SK-N-SH (cell line): ENCODE measurements around the gene TMEM88. TPM values are rescaled to one million over a fixed set of nuclear protein-coding genes. Genes with fewer than 3 reads are reported as not detected.

ENCODE experiments used
- CTCF ChIA-PET: fragments of 300-600, 350-600 bp; formaldehyde crosslinking; extraction: SDS; loops from one replicate; lab custom pipeline; 2021; lab: Yijun Ruan, JAX
- POLR2A ChIA-PET: fragments of 350-600 bp; sonication (Branson Sonifier 250); formaldehyde crosslinking; extraction: SDS; loops from one replicate; lab custom pipeline; 2020; ENCODE audit warnings: antibody characterized with exemption, inconsistent platforms; lab: Yijun Ruan, JAX
- DNase-seq: peaks from one replicate; pipeline ENCODE4 v3.0.0; 2012
- H2AFZ ChIP-seq: fragments of 200-600 bp; sonication (generic); 2 replicates; pipeline ENCODE4 v1.8.1; 2016; ENCODE audit warnings: antibody characterized with exemption, mild to moderate bottlenecking, low read depth
- H3F3A ChIP-seq: fragments of 200-600 bp; sonication (generic); replicated peaks from 2 replicates; pipeline ENCODE3; 2016; ENCODE audit warnings: antibody characterized with exemption, mild to moderate bottlenecking; ENCODE audit not compliant: insufficient read depth
- H3K27ac ChIP-seq, 2 experiments: fragments of 200-500 bp in 1 of 2; fragments of 200-600 bp in 1 of 2; sonication (Bioruptor generic) in 1 of 2; sonication (generic), shearing (Covaris generic) in 1 of 2; 2 replicates each; pipeline versions ENCODE4 v1.5.1 to v1.6.1; 2014 to 2016; ENCODE audit warnings: low read depth in 2 of 2, inconsistent platforms in 1 of 2, low read length in 1 of 2, mild to moderate bottlenecking in 1 of 2, mixed read lengths in 1 of 2
- H3K27me3 ChIP-seq: fragments of 200-600 bp; sonication (generic), shearing (Covaris generic); 2 replicates; pipeline ENCODE4 v1.6.1; 2016; ENCODE audit warnings: mixed run types; ENCODE audit not compliant: insufficient read depth
- H3K36me3 ChIP-seq, 2 experiments: fragments of 200-500 bp in 1 of 2; fragments of 200-600 bp in 1 of 2; sonication (Bioruptor generic) in 1 of 2; sonication (generic) in 1 of 2; replicated peaks in 1 of 2; 2 replicates each; pipeline versions ENCODE3 to v1.5.1; 2014 to 2016; ENCODE audit warnings: low read length in 1 of 2, mild to moderate bottlenecking in 1 of 2; ENCODE audit not compliant: insufficient read depth in 2 of 2, control insufficient read depth in 1 of 2
- H3K4me1 ChIP-seq, 2 experiments: fragments of 200-500 bp in 1 of 2; fragments of 200-600 bp in 1 of 2; sonication (Bioruptor generic) in 1 of 2; sonication (generic), shearing (Covaris generic) in 1 of 2; 2 replicates each; pipeline versions ENCODE4 v1.5.1 to v1.6.1; 2014 to 2016; ENCODE audit warnings: low read depth in 1 of 2, low read length in 1 of 2, mixed run types in 1 of 2; ENCODE audit not compliant: insufficient read depth in 2 of 2, control insufficient read depth in 1 of 2
- H3K4me2 ChIP-seq: fragments of 200-600 bp; sonication (generic), shearing (Covaris generic); 2 replicates; pipeline ENCODE4 v1.6.1; 2017; ENCODE audit warnings: mixed run types
- H3K4me3 ChIP-seq, 2 experiments: fragments of 200-500 bp in 1 of 2; fragments of 200-600 bp in 1 of 2; sonication (Bioruptor generic) in 1 of 2; sonication (generic), shearing (Covaris generic) in 1 of 2; 2 replicates each; pipeline versions ENCODE4 v1.5.1 to v1.8.1; 2014 to 2016; ENCODE audit warnings: low read depth in 2 of 2, inconsistent platforms in 1 of 2, low read length in 1 of 2, mild to moderate bottlenecking in 1 of 2, mixed read lengths in 1 of 2, moderate library complexity in 1 of 2
- H3K79me2 ChIP-seq: fragments of 200-600 bp; sonication (generic); 2 replicates; pipeline ENCODE4 v1.8.1; 2017; ENCODE audit warnings: mild to moderate bottlenecking; ENCODE audit not compliant: insufficient read depth
- H3K9ac ChIP-seq: fragments of 200-600 bp; sonication (generic); 2 replicates; pipeline ENCODE4 v1.6.1; 2017; ENCODE audit warnings: mixed run types
- H3K9me2 ChIP-seq: fragments of 200-600 bp; sonication (generic); 2 replicates; pipeline ENCODE4 v1.6.1; 2017; ENCODE audit warnings: mixed run types
- H3K9me3 ChIP-seq: fragments of 200-600 bp; sonication (generic); 2 replicates; pipeline ENCODE4 v1.6.1; 2017; ENCODE audit warnings: mixed run types, mild to moderate bottlenecking, moderate library complexity
- H4K20me1 ChIP-seq: fragments of 200-600 bp; sonication (generic); 2 replicates; pipeline ENCODE4 v1.6.1; 2017; ENCODE audit warnings: mild to moderate bottlenecking, mixed run types; ENCODE audit not compliant: insufficient read depth
- CHD2 ChIP-seq: fragments of 150-350 bp; IDR thresholded peaks from 2 replicates; pipeline ENCODE4 v1.6.1; 2018; ENCODE audit warnings: low read length; ENCODE audit not compliant: partially characterized antibody
- EP300 ChIP-seq, 2 experiments: IDR thresholded peaks; 2 replicates each; pipeline versions ENCODE4 v1.4.0 to v1.6.1; 2012; ENCODE audit warnings: borderline replicate concordance in 1 of 2, low read depth in 1 of 2, low read length in 1 of 2
- FOXJ3 ChIP-seq: sonication (generic); formaldehyde crosslinking; IDR thresholded peaks from 2 replicates; pipeline ENCODE4 v1.5.1; 2020; ENCODE audit warnings: mild to moderate bottlenecking, missing genetic modification reagents
- GABPA ChIP-seq: IDR thresholded peaks from 2 replicates; pipeline ENCODE4 v1.4.0; 2012; ENCODE audit warnings: low read depth, mild to moderate bottlenecking
- GATA2 ChIP-seq: sonication (generic); formaldehyde crosslinking; IDR thresholded peaks from 2 replicates; pipeline ENCODE4 v1.5.0; 2020; ENCODE audit warnings: mild to moderate bottlenecking, missing genetic modification reagents
- MXI1 ChIP-seq: IDR thresholded peaks from 2 replicates; pipeline ENCODE4 v1.6.1; 2012; ENCODE audit warnings: mild to moderate bottlenecking, low read depth, low read length, improper control_type of control experiment
- NFIC ChIP-seq: IDR thresholded peaks from 2 replicates; pipeline ENCODE4 v1.4.0; 2012; ENCODE audit warnings: borderline replicate concordance
- NRF1 ChIP-seq: IDR thresholded peaks from 2 replicates; pipeline ENCODE4 v1.6.1; 2012; ENCODE audit warnings: low read depth, mild to moderate bottlenecking, low read length
- POLR2AphosphoS5 ChIP-seq: IDR thresholded peaks from 2 replicates; pipeline ENCODE4 v1.6.1; 2012; ENCODE audit warnings: low read depth, low read length
- RFX5 ChIP-seq: IDR thresholded peaks from 2 replicates; pipeline ENCODE4 v1.6.1; 2012; ENCODE audit warnings: mild to moderate bottlenecking, improper control_type of control experiment, low read length
- RXRA ChIP-seq: IDR thresholded peaks from 2 replicates; pipeline ENCODE4 v1.4.0; 2012; ENCODE audit warnings: low read depth, mild to moderate bottlenecking, borderline replicate concordance
- SMC3 ChIP-seq: IDR thresholded peaks from 2 replicates; pipeline ENCODE4 v1.6.1; 2012; ENCODE audit warnings: low read depth, low read length, improper control_type of control experiment
- TAF1 ChIP-seq: IDR thresholded peaks from 2 replicates; pipeline ENCODE4 v1.6.1; 2012; ENCODE audit warnings: low read depth, mild to moderate bottlenecking, low read length, moderate library complexity, borderline replicate concordance
- TCF12 ChIP-seq: IDR thresholded peaks from 2 replicates; pipeline ENCODE4 v1.4.0; 2012
- WGBS: methylation state at CpG from one replicate; pipeline ENCODE4 v1.1.6; 2017; ENCODE audit warnings: low lambda C conversion rate; 5-methylcytosine and 5-hydroxymethylcytosine counted together
- polyA plus RNA-seq, 3 experiments: library from polyadenylated mRNA; depleted of rRNA; stranded (reverse); fragments of >200 nt; gene quantifications; 2 replicates each; pipeline ENCODE4 v1.2.3, GENCODE V29; 2012
- TF ChIP-seq, protein P1 (sequence below): IDR thresholded peaks from 2 replicates; pipeline ENCODE4; 2012
- TF ChIP-seq, protein P2 (sequence below): IDR thresholded peaks from 2 replicates; pipeline ENCODE4 v1.4.0; 2012; ENCODE audit warnings: low read depth, borderline replicate concordance
- TF ChIP-seq, protein P3 (sequence below): fragments of 150-350 bp; IDR thresholded peaks from 2 replicates; pipeline ENCODE4 v1.6.1; 2016; ENCODE audit warnings: mild to moderate bottlenecking, low read depth, low read length
- TF ChIP-seq, protein P4 (sequence below): IDR thresholded peaks from 2 replicates; pipeline ENCODE4 v1.4.0; 2012; ENCODE audit warnings: low read depth

TMEM88 gene
- polyA plus RNA-seq, 1 of the 3 experiments (the other 2 are of a cell fraction), result 1.2 TPM

DNA sequence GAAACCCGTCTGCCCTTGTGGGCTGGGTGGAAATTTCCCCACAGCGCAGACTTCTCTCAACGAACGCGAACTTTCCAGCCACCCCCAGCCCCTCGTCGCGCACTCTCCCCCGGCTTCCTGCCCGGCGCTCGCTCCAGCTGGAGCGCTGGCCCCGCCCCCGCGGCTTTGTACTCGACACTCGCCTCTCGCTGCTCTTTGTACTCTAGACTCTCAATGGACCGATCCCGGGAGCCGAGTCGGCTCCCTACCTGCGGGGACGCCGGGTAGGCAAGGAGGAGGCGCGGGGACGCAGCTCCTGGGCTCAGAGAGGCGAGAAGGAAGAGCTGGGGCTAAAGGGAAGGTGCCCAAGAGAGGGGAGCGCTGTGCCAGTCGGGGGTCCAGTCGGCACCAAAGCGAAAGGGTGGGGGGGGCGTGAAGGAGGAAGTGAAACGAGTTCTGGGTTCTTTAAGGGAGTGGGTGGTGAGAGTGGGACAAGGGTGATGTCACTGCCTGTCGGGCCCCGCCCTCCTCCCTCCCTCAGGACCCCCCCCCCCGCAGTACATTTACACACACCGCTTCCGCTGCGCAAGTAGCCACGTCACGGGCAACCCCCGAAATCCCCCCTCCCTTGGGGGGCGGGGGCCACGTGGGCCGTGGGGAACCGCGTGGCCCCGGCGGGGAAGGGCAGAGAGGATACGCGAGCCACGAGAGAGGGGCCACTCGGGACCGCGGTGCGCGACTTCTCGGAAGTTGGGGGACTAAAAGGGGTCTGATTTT, 11.2 kb upstream of the TMEM88 start (continued):
- TF ChIP-seq, protein P1, sequence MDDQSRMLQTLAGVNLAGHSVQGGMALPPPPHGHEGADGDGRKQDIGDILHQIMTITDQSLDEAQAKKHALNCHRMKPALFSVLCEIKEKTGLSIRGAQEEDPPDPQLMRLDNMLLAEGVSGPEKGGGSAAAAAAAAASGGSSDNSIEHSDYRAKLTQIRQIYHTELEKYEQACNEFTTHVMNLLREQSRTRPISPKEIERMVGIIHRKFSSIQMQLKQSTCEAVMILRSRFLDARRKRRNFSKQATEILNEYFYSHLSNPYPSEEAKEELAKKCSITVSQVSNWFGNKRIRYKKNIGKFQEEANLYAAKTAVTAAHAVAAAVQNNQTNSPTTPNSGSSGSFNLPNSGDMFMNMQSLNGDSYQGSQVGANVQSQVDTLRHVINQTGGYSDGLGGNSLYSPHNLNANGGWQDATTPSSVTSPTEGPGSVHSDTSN, result no peak
- no peak for TF ChIP-seq SMC3
- TF ChIP-seq GABPA, result no peak
- TF ChIP-seq, protein P2, sequence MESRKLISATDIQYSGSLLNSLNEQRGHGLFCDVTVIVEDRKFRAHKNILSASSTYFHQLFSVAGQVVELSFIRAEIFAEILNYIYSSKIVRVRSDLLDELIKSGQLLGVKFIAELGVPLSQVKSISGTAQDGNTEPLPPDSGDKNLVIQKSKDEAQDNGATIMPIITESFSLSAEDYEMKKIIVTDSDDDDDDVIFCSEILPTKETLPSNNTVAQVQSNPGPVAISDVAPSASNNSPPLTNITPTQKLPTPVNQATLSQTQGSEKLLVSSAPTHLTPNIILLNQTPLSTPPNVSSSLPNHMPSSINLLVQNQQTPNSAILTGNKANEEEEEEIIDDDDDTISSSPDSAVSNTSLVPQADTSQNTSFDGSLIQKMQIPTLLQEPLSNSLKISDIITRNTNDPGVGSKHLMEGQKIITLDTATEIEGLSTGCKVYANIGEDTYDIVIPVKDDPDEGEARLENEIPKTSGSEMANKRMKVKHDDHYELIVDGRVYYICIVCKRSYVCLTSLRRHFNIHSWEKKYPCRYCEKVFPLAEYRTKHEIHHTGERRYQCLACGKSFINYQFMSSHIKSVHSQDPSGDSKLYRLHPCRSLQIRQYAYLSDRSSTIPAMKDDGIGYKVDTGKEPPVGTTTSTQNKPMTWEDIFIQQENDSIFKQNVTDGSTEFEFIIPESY, result no peak
- no peak for TF ChIP-seq GATA2 (CRISPR knock-in tag)

DNA sequence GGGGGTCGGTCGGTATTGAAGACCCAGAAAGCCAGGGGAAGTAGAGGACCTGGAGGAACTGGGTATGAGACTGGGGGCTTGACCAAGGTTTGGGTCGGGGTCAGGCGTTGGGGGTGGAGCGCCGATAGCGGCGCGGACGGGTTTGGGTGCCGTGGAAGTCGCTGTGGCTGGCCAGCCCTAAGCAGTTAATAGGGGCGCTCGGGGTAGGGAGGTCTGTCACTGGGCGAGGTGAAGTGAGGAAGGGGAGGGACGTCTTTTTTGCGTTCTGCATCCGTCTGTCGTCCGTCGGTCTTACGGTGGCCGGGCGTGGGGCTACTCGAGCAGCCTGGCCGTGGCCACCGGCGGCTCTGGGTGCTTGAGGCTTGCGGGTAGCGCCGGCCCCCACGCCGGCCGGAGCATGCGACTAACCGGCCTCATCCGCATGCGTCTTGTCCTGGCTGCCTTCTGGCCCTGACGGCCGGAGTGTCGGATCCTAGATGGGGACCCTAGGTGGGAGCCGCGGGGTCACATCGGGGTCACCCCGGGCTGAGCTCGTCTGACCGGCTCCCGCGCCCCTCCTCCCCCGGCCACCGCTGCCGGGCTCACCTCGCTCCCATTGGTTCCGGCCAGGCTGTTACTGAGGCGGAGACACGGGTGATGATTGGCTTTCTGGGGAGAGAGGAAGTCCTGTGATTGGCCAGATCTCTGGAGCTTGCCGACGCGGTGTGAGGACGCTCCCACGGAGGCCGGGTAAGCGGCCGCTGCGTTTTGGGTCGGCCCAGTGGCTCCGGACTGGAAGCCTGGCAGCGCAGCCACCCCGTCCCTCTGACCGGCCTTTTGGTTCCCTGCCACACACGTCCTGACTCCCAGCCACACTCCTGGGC, 10.3 kb upstream of the TMEM88 start:
- CTCF ChIA-PET, result interaction anchor here (1.0 to 4.1 kb wide), 10 partner anchors 10 to 320 kb away, joined by 3 to 37 read pairs (median 6); partner anchors contain the start of gene KDM6B
- Histone ChIP-seq H3K4me2 (peak overlapping the region; percentile 92), H3K4me3 (peak overlapping the region; percentile 66 to 67), H4K20me1 (peaks cover 43% of the 10 kb centered on the region), H3K4me1 (peaks cover 26 to 32% of the 10 kb centered on the region in 2 experiments), H3K9me2 (no peaks in the 10 kb centered on the region), H3F3A (peaks cover 37% of the 10 kb centered on the region), H3K36me3 (peaks cover 8 to 45% of the 10 kb centered on the region in 2 experiments), H3K27me3 (no peaks in the 10 kb centered on the region), H3K27ac (peak overlapping the region; percentile 86 to 100), H3K9ac (peak overlapping the region; percentile 99), H3K9me3 (no peaks in the 10 kb centered on the region), H2AFZ (peak overlapping the region; percentile 63; the same call in 1 of the 2 replicates), H3K79me2 (peaks cover 49% of the 10 kb centered on the region)
- TF ChIP-seq CHD2 (peak; percentile 87), TAF1 (0 out of 2 replicates have a peak, but pooled peaks have one; percentile 9), EP300 (IDR thresholded peaks at IDR 0.05; ENCODE audit: borderline replicate concordance in 1 of 2, low read depth in 1 of 2, low read length in 1 of 2) (peak in 1 of 2 experiments; percentile 63; a peak in 1 of 4 replicates), NRF1 (no peak), NFIC (no peak), TCF12 (no peak), MXI1 (peak; percentile 59), FOXJ3 (peak; percentile 62), RXRA (peak; percentile 82; the same call in 1 of the 2 replicates), RFX5 (peak; percentile 94), POLR2AphosphoS5 (peak; percentile 27; the same call in 1 of the 2 replicates)
- TF ChIP-seq, protein P3, sequence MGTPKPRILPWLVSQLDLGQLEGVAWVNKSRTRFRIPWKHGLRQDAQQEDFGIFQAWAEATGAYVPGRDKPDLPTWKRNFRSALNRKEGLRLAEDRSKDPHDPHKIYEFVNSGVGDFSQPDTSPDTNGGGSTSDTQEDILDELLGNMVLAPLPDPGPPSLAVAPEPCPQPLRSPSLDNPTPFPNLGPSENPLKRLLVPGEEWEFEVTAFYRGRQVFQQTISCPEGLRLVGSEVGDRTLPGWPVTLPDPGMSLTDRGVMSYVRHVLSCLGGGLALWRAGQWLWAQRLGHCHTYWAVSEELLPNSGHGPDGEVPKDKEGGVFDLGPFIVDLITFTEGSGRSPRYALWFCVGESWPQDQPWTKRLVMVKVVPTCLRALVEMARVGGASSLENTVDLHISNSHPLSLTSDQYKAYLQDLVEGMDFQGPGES, result peak; percentile 40; the same call in 1 of the 2 replicates
- TF ChIP-seq, protein P4, sequence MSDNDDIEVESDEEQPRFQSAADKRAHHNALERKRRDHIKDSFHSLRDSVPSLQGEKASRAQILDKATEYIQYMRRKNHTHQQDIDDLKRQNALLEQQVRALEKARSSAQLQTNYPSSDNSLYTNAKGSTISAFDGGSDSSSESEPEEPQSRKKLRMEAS, result peak; percentile 47; the same call in 1 of the 2 replicates
- DNase-seq, result peak; percentile 93
- POLR2A ChIA-PET, result interaction anchor here (0.8 to 2.1 kb wide), 6 partner anchors 8 to 158 kb away, joined by 3 to 19 read pairs (median 4); partner anchors contain the start of genes CYB5D1, EFNB3, KDM6B and NAA38
- under 1% methylated on average over 29 of the region's 71 CpGs for WGBS
